GM12891 (cell line): ENCODE results near the gene CDC7.

Source experiments
- POLR2A ChIP-seq: IDR thresholded peaks from 2 replicates; pipeline ENCODE4 v1.6.1; 2011; ENCODE audit warnings: low read depth, low read length, control low read depth
- POLR2AphosphoS5 ChIP-seq: IDR thresholded peaks from 2 replicates; pipeline ENCODE4 v1.6.1; 2011; ENCODE audit warnings: low read depth, low read length, control low read depth
- POU2F2 ChIP-seq: IDR thresholded peaks from 2 replicates; pipeline ENCODE4 v1.6.1; 2011; ENCODE audit warnings: low read depth, mild to moderate bottlenecking, control low read depth, low read length, moderate library complexity
- SPI1 ChIP-seq: IDR thresholded peaks from 2 replicates; pipeline ENCODE4 v1.6.1; 2011; ENCODE audit warnings: low read depth, low read length, control low read depth
- TAF1 ChIP-seq: IDR thresholded peaks from 2 replicates; pipeline ENCODE4 v1.6.1; 2011; ENCODE audit warnings: low read depth, low read length, control low read depth

- TF ChIP-seq POLR2A, result no peak
- TF ChIP-seq POLR2AphosphoS5, result no peak
- TF ChIP-seq POU2F2, result no peak
- no peak for TF ChIP-seq TAF1
- TF ChIP-seq SPI1, result no peak
These were observed 45.3 kb upstream of the CDC7 start for GRCh38 chr1:91455334-91455733.
